Measurements from ENCODE around the gene PSMB7.

Gene PSMB7

DNA sequence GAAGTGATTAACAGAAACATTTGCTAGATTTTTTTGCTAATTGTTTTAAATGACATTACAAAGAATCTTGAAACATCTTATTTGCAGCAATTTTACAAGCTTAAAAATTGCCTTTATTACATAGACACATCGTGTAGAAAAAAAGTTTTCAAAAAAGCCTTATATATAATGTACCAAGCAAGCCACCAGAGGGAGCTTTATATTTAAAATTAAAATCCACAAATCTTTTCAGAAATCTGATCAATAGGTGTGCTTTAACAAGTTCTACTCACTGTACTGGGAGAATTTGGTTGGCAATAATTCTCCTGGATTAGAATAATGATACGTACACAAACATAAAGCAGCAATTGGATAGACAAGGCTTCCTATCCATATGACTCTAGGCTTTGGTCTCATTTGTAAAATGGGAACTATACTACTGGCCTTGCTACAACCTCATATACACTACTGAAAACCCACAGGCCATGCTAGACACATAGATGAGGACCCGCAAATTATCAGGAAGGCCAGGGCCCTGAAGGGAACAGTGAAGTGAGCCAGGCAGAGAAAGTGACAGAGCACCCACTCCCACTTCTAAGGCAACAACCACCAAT lies 4.8 kb downstream of the PSMB7 start:
- Histone ChIP-seq H3K9ac (ENCODE audit: low read length) (no peak overlapping the region), H3K4me2 (ENCODE audit: low read length) (no peak overlapping the region), H2AFZ (ENCODE audit: low read depth, low read length) (no peak overlapping the region), H3K4me3 (ENCODE audit: low read length) (no peak overlapping the region), H3K27ac (ENCODE audit: low read length) (no peak overlapping the region), H3K4me1 (ENCODE audit: low read length) (peaks cover 6% of the 10 kb centered on the region), H3K79me2 (ENCODE audit: low read length) (peaks cover 38% of the 10 kb centered on the region), H3K36me3 (replicated peaks; ENCODE audit: low read depth, low read length) (peaks cover 60% of the 10 kb centered on the region), H3K27me3 (ENCODE audit: low read depth, low read length) (no peaks in the 10 kb centered on the region), H4K20me1 (ENCODE audit: insufficient read depth, low read length) (no peaks in the 10 kb centered on the region), H3K9me3 (ENCODE audit: insufficient read depth, low read length) (no peaks in the 10 kb centered on the region)
- TF ChIP-seq, protein P1, sequence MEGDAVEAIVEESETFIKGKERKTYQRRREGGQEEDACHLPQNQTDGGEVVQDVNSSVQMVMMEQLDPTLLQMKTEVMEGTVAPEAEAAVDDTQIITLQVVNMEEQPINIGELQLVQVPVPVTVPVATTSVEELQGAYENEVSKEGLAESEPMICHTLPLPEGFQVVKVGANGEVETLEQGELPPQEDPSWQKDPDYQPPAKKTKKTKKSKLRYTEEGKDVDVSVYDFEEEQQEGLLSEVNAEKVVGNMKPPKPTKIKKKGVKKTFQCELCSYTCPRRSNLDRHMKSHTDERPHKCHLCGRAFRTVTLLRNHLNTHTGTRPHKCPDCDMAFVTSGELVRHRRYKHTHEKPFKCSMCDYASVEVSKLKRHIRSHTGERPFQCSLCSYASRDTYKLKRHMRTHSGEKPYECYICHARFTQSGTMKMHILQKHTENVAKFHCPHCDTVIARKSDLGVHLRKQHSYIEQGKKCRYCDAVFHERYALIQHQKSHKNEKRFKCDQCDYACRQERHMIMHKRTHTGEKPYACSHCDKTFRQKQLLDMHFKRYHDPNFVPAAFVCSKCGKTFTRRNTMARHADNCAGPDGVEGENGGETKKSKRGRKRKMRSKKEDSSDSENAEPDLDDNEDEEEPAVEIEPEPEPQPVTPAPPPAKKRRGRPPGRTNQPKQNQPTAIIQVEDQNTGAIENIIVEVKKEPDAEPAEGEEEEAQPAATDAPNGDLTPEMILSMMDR (IDR thresholded peaks at IDR 0.05; ENCODE audit: low read depth, low read length) = peak; percentile 41
- TF ChIP-seq EZH2phosphoT487 (IDR thresholded peaks at IDR 0.05; ENCODE audit: low read depth) = no peak

DNA sequence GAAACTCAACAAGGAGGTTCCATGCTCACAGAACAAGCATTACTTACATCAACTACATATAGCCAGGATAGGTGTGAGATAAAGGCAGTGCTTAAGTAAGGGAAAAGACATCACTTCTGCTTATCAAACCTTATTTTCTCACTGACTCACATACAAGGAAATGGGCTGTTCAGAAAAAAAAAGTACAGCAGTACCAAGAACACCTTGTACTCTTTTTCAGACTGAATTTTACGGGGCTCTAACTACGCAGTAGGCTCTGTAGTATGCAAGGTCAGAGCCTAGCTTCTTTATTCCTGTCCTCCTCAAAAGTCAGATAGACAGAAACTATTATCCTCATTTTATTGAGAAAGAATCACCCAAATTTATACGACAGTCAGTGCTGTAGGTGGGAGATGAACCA lies 5.8 kb downstream of the PSMB7 start:
- Histone ChIP-seq H3K27ac (ENCODE audit: low read length) (no peak overlapping the region), H3K9me3 (ENCODE audit: insufficient read depth, low read length) (no peaks in the 10 kb centered on the region), H3K4me3 (ENCODE audit: low read length) (no peak overlapping the region), H3K9ac (ENCODE audit: low read length) (no peak overlapping the region), H3K79me2 (ENCODE audit: low read length) (peaks cover 30% of the 10 kb centered on the region), H3K36me3 (replicated peaks; ENCODE audit: low read depth, low read length) (peaks cover 65% of the 10 kb centered on the region), H3K4me1 (ENCODE audit: low read length) (peaks cover 6% of the 10 kb centered on the region), H3K4me2 (ENCODE audit: low read length) (no peak overlapping the region), H2AFZ (ENCODE audit: low read depth, low read length) (no peak overlapping the region), H3K27me3 (ENCODE audit: low read depth, low read length) (no peaks in the 10 kb centered on the region), H4K20me1 (ENCODE audit: insufficient read depth, low read length) (no peaks in the 10 kb centered on the region; the same call in 1 of the 2 replicates)
- TF ChIP-seq, protein P1 (IDR thresholded peaks at IDR 0.05; ENCODE audit: low read depth, low read length) = no peak
- TF ChIP-seq EZH2phosphoT487 (IDR thresholded peaks at IDR 0.05; ENCODE audit: low read depth) = no peak

DNA sequence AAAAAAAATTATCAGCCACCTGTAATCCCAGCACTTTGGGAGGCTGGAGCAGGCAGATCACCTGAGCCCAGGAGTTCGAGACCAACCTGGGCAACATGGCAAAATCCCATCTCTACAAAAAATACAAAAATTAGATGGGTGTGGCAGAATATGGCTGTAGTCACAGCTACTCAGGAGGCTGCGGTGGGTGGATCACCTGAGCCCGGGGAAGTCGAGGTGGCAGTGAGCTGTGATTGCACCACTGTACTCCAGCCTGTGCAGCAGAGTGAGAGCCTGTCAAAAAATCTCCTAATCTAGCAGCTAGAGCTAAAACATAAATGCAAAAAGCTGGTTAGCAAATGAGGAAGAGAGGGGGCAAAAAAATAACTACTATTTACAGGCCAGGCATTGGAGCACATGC lies 12.0 kb downstream of the PSMB7 start:
- Histone ChIP-seq H3K36me3 (replicated peaks; ENCODE audit: low read depth, low read length) (peaks cover 53% of the 10 kb centered on the region), H3K79me2 (ENCODE audit: low read length) (peaks cover 49% of the 10 kb centered on the region), H4K20me1 (ENCODE audit: insufficient read depth, low read length) (peaks cover 7% of the 10 kb centered on the region; the same call in 1 of the 2 replicates), H3K4me2 (ENCODE audit: low read length) (no peak overlapping the region), H2AFZ (ENCODE audit: low read depth, low read length) (no peak overlapping the region), H3K9me3 (ENCODE audit: insufficient read depth, low read length) (no peaks in the 10 kb centered on the region), H3K4me3 (ENCODE audit: low read length) (no peak overlapping the region), H3K4me1 (ENCODE audit: low read length) (no peaks in the 10 kb centered on the region), H3K9ac (ENCODE audit: low read length) (no peak overlapping the region), H3K27me3 (ENCODE audit: low read depth, low read length) (no peaks in the 10 kb centered on the region), H3K27ac (ENCODE audit: low read length) (no peak overlapping the region)
- TF ChIP-seq EZH2phosphoT487 (IDR thresholded peaks at IDR 0.05; ENCODE audit: low read depth) = no peak
- TF ChIP-seq, protein P1 (IDR thresholded peaks at IDR 0.05; ENCODE audit: low read depth, low read length) = no peak

DNA sequence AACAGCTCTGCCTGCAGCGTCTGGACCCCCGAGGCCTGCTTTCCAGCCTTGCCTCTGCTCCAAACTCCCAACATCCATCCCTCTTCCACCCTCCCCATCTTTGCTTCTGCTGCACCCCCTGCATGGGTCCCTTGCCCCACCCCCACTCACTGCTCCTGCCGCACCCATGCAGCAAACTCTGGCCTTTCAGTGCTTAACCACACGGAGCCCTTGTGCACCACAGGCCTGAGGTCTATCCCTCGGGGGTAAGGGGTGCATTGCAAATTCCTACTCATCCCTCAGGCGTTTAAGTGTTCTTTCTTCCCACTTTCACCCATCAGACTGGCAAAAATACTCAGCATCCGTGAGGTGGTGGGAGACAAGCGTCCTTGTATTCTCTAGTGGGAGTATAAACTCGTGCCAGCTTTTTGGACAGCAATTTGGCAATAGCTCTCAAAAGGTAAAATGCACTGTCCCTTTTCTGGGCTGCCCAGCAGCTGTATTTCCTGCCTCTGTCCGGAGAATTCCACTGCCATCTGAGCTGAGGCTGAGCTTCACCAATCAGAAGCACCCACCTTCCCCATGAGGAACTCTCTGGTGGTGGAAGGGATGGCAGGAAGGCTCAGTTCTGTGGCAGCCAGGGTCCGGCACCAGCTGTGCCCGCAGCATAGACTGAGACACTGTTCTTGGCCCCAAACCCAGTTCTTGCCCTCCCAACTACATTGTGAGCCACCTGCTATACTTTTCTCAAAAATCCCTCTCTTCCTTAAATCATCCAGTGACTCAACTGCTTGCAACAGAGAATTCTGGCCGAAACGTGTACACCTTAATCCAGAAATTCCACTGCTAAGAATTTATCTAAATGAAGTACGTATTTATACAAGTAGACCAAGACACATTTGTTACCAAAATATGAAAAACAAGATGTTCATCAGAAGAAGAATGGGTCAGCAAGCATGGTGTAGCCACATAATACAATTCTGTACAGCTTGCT lies 15.0 kb downstream of the PSMB7 start:
- peaks cover 67% of the 10 kb centered on the region for H3K79me2 ChIP-seq (ENCODE audit: low read length)
- no peak overlapping the region for H3K27ac ChIP-seq (ENCODE audit: low read length)
- no peak overlapping the region for H3K9ac ChIP-seq (ENCODE audit: low read length)

More for the DNA sequence above, 15.0 kb downstream of the PSMB7 start:
- H4K20me1 ChIP-seq (ENCODE audit: insufficient read depth, low read length) = peaks cover 10% of the 10 kb centered on the region; the same call in 1 of the 2 replicates
- no peak overlapping the region for H2AFZ ChIP-seq (ENCODE audit: low read depth, low read length)
- H3K36me3 ChIP-seq (replicated peaks; ENCODE audit: low read depth, low read length) = peaks cover 50% of the 10 kb centered on the region
- H3K4me1 ChIP-seq (ENCODE audit: low read length) = no peaks in the 10 kb centered on the region
- H3K4me2 ChIP-seq (ENCODE audit: low read length) = no peak overlapping the region
- H3K9me3 ChIP-seq (ENCODE audit: insufficient read depth, low read length) = no peaks in the 10 kb centered on the region
- TF ChIP-seq, protein P1 (IDR thresholded peaks at IDR 0.05; ENCODE audit: low read depth, low read length) = no peak
- TF ChIP-seq EZH2phosphoT487 (IDR thresholded peaks at IDR 0.05; ENCODE audit: low read depth) = no peak
- no peaks in the 10 kb centered on the region for H3K27me3 ChIP-seq (ENCODE audit: low read depth, low read length)
- no peak overlapping the region for H3K4me3 ChIP-seq (ENCODE audit: low read length)
